ENCODE measurements around the gene ANO1.
"Not testable (repeated sequence)": the region's sequence is repeated elsewhere in the genome, so short reads cannot be mapped to it uniquely, and the experiment has no call there.

The ANO1 gene

GRCh38 chr11:70032943-70033710 is 45.0 kb upstream of the ANO1 start:
- no peak overlapping the region for H3K27ac ChIP-seq
- TF ChIP-seq, protein P1, sequence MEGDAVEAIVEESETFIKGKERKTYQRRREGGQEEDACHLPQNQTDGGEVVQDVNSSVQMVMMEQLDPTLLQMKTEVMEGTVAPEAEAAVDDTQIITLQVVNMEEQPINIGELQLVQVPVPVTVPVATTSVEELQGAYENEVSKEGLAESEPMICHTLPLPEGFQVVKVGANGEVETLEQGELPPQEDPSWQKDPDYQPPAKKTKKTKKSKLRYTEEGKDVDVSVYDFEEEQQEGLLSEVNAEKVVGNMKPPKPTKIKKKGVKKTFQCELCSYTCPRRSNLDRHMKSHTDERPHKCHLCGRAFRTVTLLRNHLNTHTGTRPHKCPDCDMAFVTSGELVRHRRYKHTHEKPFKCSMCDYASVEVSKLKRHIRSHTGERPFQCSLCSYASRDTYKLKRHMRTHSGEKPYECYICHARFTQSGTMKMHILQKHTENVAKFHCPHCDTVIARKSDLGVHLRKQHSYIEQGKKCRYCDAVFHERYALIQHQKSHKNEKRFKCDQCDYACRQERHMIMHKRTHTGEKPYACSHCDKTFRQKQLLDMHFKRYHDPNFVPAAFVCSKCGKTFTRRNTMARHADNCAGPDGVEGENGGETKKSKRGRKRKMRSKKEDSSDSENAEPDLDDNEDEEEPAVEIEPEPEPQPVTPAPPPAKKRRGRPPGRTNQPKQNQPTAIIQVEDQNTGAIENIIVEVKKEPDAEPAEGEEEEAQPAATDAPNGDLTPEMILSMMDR (conservative IDR thresholded peaks at IDR 0.05), result no peak
- TF ChIP-seq ZFX (IDR thresholded peaks at IDR 0.05), result no peak

- TF ChIP-seq ZFX (IDR thresholded peaks at IDR 0.05), result no peak
- TF ChIP-seq, protein P1 (conservative IDR thresholded peaks at IDR 0.05), result no peak
- H3K27ac ChIP-seq, result no peak overlapping the region
Measured at GRCh38 chr11:70033711-70034070, 44.4 kb upstream of the ANO1 start.

DNA sequence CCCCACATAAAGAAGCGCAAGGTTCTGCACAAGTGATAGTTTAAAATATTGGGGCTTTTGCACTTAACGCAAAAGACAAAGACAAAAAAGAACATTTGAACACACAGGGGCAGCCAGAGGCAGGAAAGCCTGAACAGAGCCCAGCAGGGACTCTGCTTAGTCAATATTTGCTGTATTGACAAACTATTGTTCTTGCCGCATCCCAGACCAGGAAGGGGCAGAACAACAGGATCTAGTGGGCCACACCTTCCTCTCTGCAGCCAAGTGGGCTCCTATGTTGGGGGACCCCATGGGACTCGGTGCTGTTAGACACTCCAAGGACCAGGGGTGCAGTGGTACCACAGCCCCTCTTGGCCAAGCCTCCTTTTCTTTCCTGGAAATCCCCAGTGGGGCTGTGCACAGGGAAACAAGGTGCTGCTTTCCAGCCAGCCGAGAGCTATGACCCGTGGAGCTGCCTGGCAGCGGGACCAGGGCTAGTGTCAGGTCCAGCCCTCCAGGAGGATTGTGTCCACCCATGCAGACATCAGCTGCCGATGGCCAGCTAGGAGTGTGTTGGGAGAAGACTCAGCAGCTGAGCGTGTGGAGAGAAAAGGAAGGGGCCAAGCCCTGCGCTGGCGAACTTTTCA is 43.3 kb upstream of the ANO1 start:
- no peak overlapping the region for H3K27ac ChIP-seq
- no peak for TF ChIP-seq ZFX (IDR thresholded peaks at IDR 0.05)
- TF ChIP-seq, protein P1 (conservative IDR thresholded peaks at IDR 0.05), result no peak

GRCh38 chr11:70035665-70036064 is 42.5 kb upstream of the ANO1 start:
- not testable (repeated sequence) for H3K27ac ChIP-seq

DNA sequence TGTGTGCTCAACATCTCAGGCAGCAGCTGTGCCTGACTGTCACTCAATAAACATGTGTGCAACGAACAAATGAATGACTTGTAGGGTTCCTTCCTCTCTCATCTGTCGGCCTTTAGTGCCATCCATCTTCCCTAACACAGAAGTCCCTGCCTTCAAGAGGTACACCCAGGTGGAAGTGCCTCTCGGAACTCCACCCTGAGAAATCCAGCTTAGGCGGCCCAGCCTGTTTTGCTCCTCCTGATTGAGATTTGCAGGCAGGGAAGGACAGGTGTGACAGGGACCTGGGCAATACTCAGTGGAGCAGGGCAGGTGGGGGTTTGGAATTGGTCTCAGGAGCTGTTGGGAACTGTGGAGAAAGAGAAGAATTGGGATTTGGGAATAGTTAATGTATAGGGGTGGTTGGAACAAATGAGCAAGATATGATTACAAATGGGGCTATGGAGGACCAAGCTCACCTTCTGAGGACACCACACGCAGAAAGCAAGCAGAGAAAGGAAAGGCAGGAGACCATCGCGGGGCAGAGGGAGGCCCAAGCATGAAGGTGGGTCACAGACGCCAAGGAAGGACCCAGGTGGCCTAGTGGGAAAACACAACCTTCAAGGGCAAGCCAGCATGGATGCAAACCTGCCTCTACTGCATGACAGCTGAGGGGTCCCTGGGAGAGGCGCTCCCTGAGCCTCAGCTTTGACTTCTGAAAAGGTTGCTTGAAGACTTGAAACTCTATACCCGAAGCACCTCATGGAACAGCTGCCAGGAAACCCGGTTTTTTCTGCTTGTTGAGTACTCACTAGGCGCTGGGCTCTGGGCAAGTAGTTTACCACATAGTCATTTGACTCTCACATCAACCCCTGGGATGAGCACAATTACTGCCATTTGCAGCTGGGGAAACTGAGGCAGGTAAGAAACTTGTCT is 40.9 kb upstream of the ANO1 start:
- H3K27ac ChIP-seq, result no peak overlapping the region
- no peak for TF ChIP-seq ZFX (IDR thresholded peaks at IDR 0.05)

DNA sequence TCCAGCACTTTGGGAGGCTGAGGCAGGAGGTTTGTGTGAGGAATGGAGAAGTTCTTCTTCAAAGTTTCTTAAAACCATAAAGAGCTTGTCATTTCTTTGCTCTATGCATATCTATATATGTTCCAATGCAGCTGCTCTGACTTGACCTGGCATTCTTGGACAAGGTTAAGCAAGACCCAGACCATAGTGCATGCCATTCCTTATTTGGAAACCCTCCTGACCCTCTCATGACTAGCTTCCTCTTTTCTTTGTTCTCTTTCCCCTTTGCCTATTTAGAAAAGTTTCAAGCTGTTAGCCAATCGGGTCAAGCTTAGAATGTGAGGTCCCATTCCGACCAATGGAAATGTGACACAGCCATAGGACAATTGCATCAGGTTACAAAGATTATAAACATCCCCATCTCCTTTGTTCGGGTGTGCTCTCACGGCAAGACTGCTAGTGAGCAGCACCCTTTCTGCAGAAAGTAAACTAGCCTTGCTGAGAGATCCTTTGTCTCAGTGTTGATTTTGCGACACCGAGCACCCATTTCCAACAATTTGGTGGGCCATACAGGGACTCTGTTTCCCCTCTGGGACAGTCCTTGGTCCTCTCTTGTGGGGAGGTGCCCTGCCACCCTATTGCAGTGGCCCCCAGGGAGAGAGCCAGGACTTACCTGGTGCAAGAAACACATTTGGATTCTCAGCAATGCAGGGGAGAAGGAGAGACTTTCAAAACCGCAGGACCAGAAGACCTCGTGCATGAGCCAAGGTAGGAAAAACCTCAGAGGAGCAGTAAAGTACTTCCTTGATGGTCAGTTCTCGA is 39.9 kb upstream of the ANO1 start:
- TF ChIP-seq, protein P1 (conservative IDR thresholded peaks at IDR 0.05), result no peak
- no peak for TF ChIP-seq ZFX (IDR thresholded peaks at IDR 0.05)
- no peak overlapping the region for H3K27ac ChIP-seq

- H3K27ac ChIP-seq, result no peak overlapping the region
- TF ChIP-seq ZFX (IDR thresholded peaks at IDR 0.05), result no peak
Measured at GRCh38 chr11:70040452-70040851, 37.7 kb upstream of the ANO1 start.

- H3K27ac ChIP-seq, result no peak overlapping the region
- TF ChIP-seq, protein P1 (conservative IDR thresholded peaks at IDR 0.05), result no peak
- TF ChIP-seq ZFX (IDR thresholded peaks at IDR 0.05), result no peak
Measured at GRCh38 chr11:70040869-70041501, 37.1 kb upstream of the ANO1 start.
